Ascending aorta (tissue), 2 donors: ENCODE results near the gene PLCH1. TPM values are rescaled to one million over a fixed set of nuclear protein-coding genes. Genes with fewer than 3 reads are reported as not detected.

Source experiments
- DNase-seq, 2 donors: peaks; one replicate each; pipeline ENCODE4 v3.0.0-alpha.2; 2019; ENCODE audit warnings: low spot score in 2 of 2
- H3K27ac ChIP-seq, 2 donors: fragments of 200-600 bp; sonication (generic); one replicate each; pipeline ENCODE4 v1.5.1; 2016 to 2017; ENCODE audit warnings: mild to moderate bottlenecking in 1 of 2
- H3K27me3 ChIP-seq: fragments of 200-600 bp; sonication (generic); one replicate; pipeline ENCODE4 v1.5.1; 2017
- H3K36me3 ChIP-seq, 2 donors: fragments of 200-600 bp; sonication (generic); one replicate each; pipeline ENCODE4 v1.5.1; 2016
- H3K4me1 ChIP-seq, 2 donors: fragments of 200-600 bp; sonication (generic); one replicate each; pipeline ENCODE4 v1.5.1; 2016 to 2017; ENCODE audit warnings: mild to moderate bottlenecking in 1 of 2
- H3K4me3 ChIP-seq, 2 donors: fragments of 200-600 bp; sonication (generic); one replicate each; pipeline ENCODE4 v1.5.1; 2016 to 2017; ENCODE audit warnings: mild to moderate bottlenecking in 1 of 2
- H3K9me3 ChIP-seq, 2 donors: fragments of 200-600 bp; sonication (generic); one replicate each; pipeline ENCODE4 v1.5.1; 2016
- intact Hi-C: fragments of 100-400 bp; cut with DNase I; formaldehyde crosslinking; loops from one replicate; pipeline ENCODE4 v1.15.1; 2023
- total RNA-seq: library from RNA; depleted of rRNA; stranded (reverse); fragments of >200 nt; gene quantifications from one replicate; pipeline ENCODE4 v1.1.0, GENCODE V29; 2016
- TF ChIP-seq, protein P1 (sequence below), 3 experiments: fragments of 200-600 bp in 2 of 3; fragments of 450-650 bp in 1 of 3; sonication (generic) in 2 of 3; IDR thresholded peaks; one replicate each; pipeline ENCODE4 v1.5.1; 2016 to 2019; ENCODE audit warnings: antibody characterized with exemption in 3 of 3, mild to moderate bottlenecking in 1 of 3, moderate library complexity in 1 of 3

PLCH1 gene
- total RNA-seq, 1 donor from 2014 or later: not detected

DNA sequence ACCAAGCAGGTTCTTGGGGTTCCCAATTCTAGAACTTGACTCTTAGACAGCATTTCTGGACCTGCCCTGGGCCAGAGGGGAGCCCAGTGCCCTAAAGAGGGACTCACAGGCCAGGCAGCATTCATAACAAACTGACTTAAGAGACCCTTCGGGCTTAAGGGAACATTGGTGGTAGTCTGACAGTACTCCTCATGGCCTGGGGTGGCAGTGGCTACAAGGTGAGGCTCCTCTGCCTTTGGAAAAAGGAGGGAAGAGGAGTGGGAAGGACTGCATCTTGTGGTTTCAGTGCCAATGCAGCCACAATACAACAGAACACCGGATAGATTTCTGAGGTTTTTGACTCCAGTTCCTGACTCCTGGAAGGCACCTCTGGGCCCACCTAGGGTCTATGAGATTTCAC, 279.2 kb downstream of the PLCH1 start:
- intact Hi-C loops: no loop called here
- no peaks in the 10 kb centered on the region for H3K4me1 ChIP-seq
- DNase-seq: no peak
- H3K27ac ChIP-seq: no peak overlapping the region
- TF ChIP-seq, protein P1, sequence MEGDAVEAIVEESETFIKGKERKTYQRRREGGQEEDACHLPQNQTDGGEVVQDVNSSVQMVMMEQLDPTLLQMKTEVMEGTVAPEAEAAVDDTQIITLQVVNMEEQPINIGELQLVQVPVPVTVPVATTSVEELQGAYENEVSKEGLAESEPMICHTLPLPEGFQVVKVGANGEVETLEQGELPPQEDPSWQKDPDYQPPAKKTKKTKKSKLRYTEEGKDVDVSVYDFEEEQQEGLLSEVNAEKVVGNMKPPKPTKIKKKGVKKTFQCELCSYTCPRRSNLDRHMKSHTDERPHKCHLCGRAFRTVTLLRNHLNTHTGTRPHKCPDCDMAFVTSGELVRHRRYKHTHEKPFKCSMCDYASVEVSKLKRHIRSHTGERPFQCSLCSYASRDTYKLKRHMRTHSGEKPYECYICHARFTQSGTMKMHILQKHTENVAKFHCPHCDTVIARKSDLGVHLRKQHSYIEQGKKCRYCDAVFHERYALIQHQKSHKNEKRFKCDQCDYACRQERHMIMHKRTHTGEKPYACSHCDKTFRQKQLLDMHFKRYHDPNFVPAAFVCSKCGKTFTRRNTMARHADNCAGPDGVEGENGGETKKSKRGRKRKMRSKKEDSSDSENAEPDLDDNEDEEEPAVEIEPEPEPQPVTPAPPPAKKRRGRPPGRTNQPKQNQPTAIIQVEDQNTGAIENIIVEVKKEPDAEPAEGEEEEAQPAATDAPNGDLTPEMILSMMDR (IDR thresholded peaks at IDR 0.05): no peak
- no peaks in the 10 kb centered on the region for H3K9me3 ChIP-seq
- no peak overlapping the region for H3K4me3 ChIP-seq
- H3K27me3 ChIP-seq: no peaks in the 10 kb centered on the region
- no peaks in the 10 kb centered on the region for H3K36me3 ChIP-seq

DNA sequence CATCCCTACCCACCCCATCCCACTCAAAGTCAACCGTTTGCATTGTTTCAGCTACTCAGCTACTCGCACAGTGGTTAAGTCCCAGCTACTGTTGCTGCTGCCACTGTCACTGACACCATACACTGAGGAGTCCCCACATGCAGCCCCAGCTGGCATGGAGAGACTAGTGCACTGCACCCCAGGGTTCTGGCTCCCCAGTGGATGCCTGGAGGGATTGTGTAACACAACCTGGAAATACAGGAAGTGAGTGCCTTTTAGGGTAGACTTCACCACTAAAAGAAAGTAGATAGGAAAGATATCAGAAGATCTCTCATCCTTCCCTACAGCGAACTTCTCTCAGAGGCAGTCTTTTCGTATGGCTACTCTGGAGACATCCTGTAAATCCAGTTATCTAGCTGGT, 282.2 kb downstream of the PLCH1 start:
- H3K27ac ChIP-seq: no peak overlapping the region
- no peak overlapping the region for H3K4me3 ChIP-seq
- no peaks in the 10 kb centered on the region for H3K27me3 ChIP-seq
- no peaks in the 10 kb centered on the region for H3K9me3 ChIP-seq
- TF ChIP-seq, protein P1 (IDR thresholded peaks at IDR 0.05): no peak
- DNase-seq: no peak
- intact Hi-C loops: no loop called here
- H3K4me1 ChIP-seq: no peaks in the 10 kb centered on the region
- no peaks in the 10 kb centered on the region for H3K36me3 ChIP-seq

DNA sequence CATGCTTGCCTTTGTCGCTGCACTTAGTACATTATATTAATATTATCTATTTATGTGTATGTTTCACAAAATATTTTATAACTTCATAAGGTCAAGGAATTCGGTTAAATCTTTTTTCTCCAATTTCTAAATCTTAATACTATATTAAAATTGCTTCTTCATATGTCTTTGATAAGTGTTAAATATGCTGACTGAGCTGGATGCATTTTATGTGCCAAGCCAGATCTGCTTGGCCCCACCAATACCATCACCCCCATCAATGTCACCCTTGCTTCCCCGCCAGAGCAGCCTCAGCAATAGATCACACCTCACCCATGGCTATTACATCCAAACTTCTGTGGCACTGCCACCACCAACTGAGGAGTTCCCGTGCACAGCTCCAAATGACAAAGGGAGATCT, 287.3 kb downstream of the PLCH1 start:
- no peaks in the 10 kb centered on the region for H3K36me3 ChIP-seq
- no peaks in the 10 kb centered on the region for H3K27me3 ChIP-seq
- DNase-seq: no peak
- H3K4me3 ChIP-seq: no peak overlapping the region
- TF ChIP-seq, protein P1 (IDR thresholded peaks at IDR 0.05): no peak
- no peak overlapping the region for H3K27ac ChIP-seq
- no peaks in the 10 kb centered on the region for H3K4me1 ChIP-seq
- intact Hi-C loops: no loop called here
- H3K9me3 ChIP-seq: no peaks in the 10 kb centered on the region

DNA sequence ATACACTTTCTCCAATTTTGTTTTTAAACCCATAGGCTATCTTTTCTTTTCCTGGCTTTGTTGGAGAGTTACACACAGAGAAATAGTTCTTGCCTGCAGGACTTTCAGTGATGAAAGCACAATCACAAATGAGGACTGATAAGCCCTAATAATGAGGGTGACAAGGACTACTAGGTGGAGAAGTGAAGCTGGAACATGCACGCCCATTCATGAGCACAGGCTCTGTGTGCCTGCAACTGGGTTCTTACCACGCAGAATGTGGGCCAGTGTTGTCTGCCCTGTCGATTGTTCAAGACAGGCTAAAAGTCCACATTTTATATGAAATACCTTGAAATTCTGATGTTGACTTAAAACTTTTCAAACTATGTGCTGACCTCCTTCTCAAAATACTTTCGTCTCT, 289.1 kb downstream of the PLCH1 start:
- Histone ChIP-seq H3K4me3 (no peak overlapping the region), H3K9me3 (no peaks in the 10 kb centered on the region), H3K27me3 (no peaks in the 10 kb centered on the region), H3K36me3 (no peaks in the 10 kb centered on the region), H3K27ac (no peak overlapping the region), H3K4me1 (no peaks in the 10 kb centered on the region)
- TF ChIP-seq, protein P1 (IDR thresholded peaks at IDR 0.05): no peak
- DNase-seq: no peak
- intact Hi-C loops: no loop called here

DNA sequence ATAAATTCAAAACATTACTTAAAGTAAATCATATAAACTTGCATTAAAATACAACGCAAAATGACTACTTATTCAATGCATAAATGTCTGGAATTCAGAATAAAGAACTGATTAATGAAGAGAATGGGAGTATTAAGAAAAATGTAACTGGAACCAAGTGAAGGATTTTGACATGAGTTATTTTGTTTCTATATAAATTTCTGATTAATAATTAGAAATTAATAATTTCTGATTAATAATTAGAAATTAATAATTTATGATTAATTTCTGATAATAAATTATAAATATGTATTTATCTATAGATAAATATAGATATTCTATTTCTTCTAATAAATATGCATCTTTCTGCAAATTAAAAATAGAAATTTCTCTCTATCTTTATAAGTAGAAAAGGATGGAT, 291.4 kb downstream of the PLCH1 start:
- no peak for DNase-seq
- Histone ChIP-seq H3K4me1 (no peaks in the 10 kb centered on the region), H3K36me3 (no peaks in the 10 kb centered on the region), H3K4me3 (no peak overlapping the region), H3K9me3 (no peaks in the 10 kb centered on the region), H3K27me3 (no peaks in the 10 kb centered on the region), H3K27ac (no peak overlapping the region)
- TF ChIP-seq, protein P1 (IDR thresholded peaks at IDR 0.05): no peak
- intact Hi-C loops: no loop called here

DNA sequence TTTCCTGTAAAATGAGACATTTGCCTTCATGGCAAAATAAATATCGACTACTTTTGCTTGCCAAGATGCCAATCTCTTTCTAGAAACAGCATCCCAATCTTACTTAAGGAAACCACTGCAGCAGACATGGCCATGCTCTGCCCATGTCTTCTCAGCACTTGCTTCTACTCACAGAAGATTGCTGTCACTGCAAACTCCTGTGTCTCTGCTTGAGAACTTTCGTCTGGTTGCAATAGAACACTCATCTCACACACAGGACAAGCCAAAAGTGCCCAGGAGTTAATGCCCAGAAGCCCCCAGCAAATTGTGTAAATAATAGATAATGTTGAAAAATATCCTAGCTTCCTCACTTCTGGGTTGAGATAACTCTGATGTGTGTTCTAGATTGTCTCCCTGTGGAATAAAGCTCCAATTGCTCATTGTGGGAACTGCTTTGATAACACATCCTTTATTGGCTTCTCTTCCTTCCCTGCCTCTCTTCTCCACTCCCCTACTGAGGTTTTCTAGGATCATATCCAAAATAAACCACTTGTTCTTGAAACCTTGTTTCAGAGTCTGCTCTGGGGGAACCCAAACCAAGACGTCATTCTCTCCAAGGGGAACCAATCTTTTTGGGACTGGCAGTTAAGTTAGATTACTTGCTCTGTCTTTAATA, 295.1 kb downstream of the PLCH1 start:
- Histone ChIP-seq H3K27ac (no peak overlapping the region), H3K36me3 (no peaks in the 10 kb centered on the region), H3K4me3 (no peak overlapping the region), H3K9me3 (no peaks in the 10 kb centered on the region), H3K27me3 (no peaks in the 10 kb centered on the region), H3K4me1 (no peaks in the 10 kb centered on the region)
- no peak for DNase-seq
- intact Hi-C loops: no loop called here
- TF ChIP-seq, protein P1 (IDR thresholded peaks at IDR 0.05): no peak
